KMS-11 (cell line): ENCODE measurements around the gene METTL23.

ENCODE experiments used
- H2AFZ ChIP-seq: fragments of 200-600 bp; sonication (generic); 2 replicates; pipeline ENCODE4 v1.6.1; 2016; ENCODE audit warnings: antibody characterized with exemption, mixed run types, low read depth
- H3K27ac ChIP-seq: fragments of 200-600 bp; sonication (generic); 2 replicates; pipeline ENCODE4 v1.6.1; 2016; ENCODE audit warnings: mild to moderate bottlenecking, mixed run types
- H3K27me3 ChIP-seq: fragments of 200-600 bp; sonication (generic); 2 replicates; pipeline ENCODE4 v1.6.1; 2017; ENCODE audit warnings: mild to moderate bottlenecking, low read depth, mixed run types, moderate library complexity; ENCODE audit not compliant: insufficient read depth
- H3K36me3 ChIP-seq: fragments of 200-600 bp; sonication (generic); 2 replicates; pipeline ENCODE4 v1.6.1; 2017; ENCODE audit warnings: mild to moderate bottlenecking, mixed run types; ENCODE audit not compliant: insufficient read depth
- H3K4me1 ChIP-seq: fragments of 200-600 bp; sonication (generic); 2 replicates; pipeline ENCODE4 v1.6.1; 2016; ENCODE audit warnings: mild to moderate bottlenecking, low read depth, mixed run types; ENCODE audit not compliant: poor library complexity, severe bottlenecking
- H3K4me2 ChIP-seq: fragments of 200-600 bp; sonication (generic); 2 replicates; pipeline ENCODE4 v1.7.0; 2016; ENCODE audit warnings: mild to moderate bottlenecking, mixed run types
- H3K4me3 ChIP-seq: fragments of 200-600 bp; sonication (generic); IDR thresholded peaks from 2 replicates; pipeline ENCODE4 v1.6.1; 2017; ENCODE audit warnings: low read depth, low read length, mixed read lengths; ENCODE audit not compliant: insufficient read depth
- H3K79me2 ChIP-seq: fragments of 200-600 bp; sonication (generic); 2 replicates; pipeline ENCODE4 v1.6.1; 2016; ENCODE audit warnings: low read depth, mixed run types; ENCODE audit not compliant: insufficient read depth
- H3K9ac ChIP-seq: fragments of 200-600 bp; sonication (generic); 2 replicates; pipeline ENCODE4 v1.6.1; 2016; ENCODE audit warnings: mild to moderate bottlenecking, mixed run types
- H4K20me1 ChIP-seq: fragments of 200-600 bp; sonication (generic); 2 replicates; pipeline ENCODE4 v1.6.1; 2016; ENCODE audit warnings: mild to moderate bottlenecking, mixed run types; ENCODE audit not compliant: insufficient read depth
- CTCF ChIP-seq: fragments of 200-600 bp; sonication (generic); conservative IDR thresholded peaks from 2 replicates; pipeline ENCODE4 v1.6.1; 2017; ENCODE audit warnings: low read depth, mild to moderate bottlenecking, antibody characterized with exemption, low read length, moderate library complexity, mixed read lengths

The METTL23 gene

GRCh38 chr17:76755285-76755684 lies 28.6 kb downstream of the METTL23 start:
- no peaks in the 10 kb centered on the region for H3K79me2 ChIP-seq
- H3K27ac ChIP-seq = no peak overlapping the region
- H3K4me1 ChIP-seq = peaks cover 10% of the 10 kb centered on the region
- H3K9ac ChIP-seq = no peak overlapping the region
- H3K36me3 ChIP-seq = no peaks in the 10 kb centered on the region
- H3K27me3 ChIP-seq = no peaks in the 10 kb centered on the region
- no peak overlapping the region for H2AFZ ChIP-seq
- H3K4me3 ChIP-seq = no peak overlapping the region
- TF ChIP-seq CTCF = no peak
- no peak overlapping the region for H3K4me2 ChIP-seq
- H4K20me1 ChIP-seq = no peaks in the 10 kb centered on the region

GRCh38 chr17:76757256-76757655 lies 30.6 kb downstream of the METTL23 start:
- H3K36me3 ChIP-seq = no peaks in the 10 kb centered on the region

GRCh38 chr17:76758570-76758969 lies 31.9 kb downstream of the METTL23 start:
- no peaks in the 10 kb centered on the region for H4K20me1 ChIP-seq
- no peak overlapping the region for H2AFZ ChIP-seq
- H3K9ac ChIP-seq = no peak overlapping the region
- H3K4me1 ChIP-seq = peaks cover 2% of the 10 kb centered on the region
- no peaks in the 10 kb centered on the region for H3K36me3 ChIP-seq
- H3K27me3 ChIP-seq = no peaks in the 10 kb centered on the region
- no peak overlapping the region for H3K4me2 ChIP-seq
- no peak overlapping the region for H3K4me3 ChIP-seq
- no peak overlapping the region for H3K27ac ChIP-seq
- H3K79me2 ChIP-seq = no peaks in the 10 kb centered on the region
- no peak for TF ChIP-seq CTCF

More at GRCh38 chr17:76757256-76757655, 30.6 kb downstream of the METTL23 start:
- H3K4me2 ChIP-seq = no peak overlapping the region
- H3K4me1 ChIP-seq = peaks cover 10% of the 10 kb centered on the region
- no peak overlapping the region for H3K4me3 ChIP-seq
- H2AFZ ChIP-seq = no peak overlapping the region
- no peaks in the 10 kb centered on the region for H3K79me2 ChIP-seq
- no peaks in the 10 kb centered on the region for H4K20me1 ChIP-seq
- no peak for TF ChIP-seq CTCF
- H3K27ac ChIP-seq = no peak overlapping the region
- H3K27me3 ChIP-seq = no peaks in the 10 kb centered on the region
- H3K9ac ChIP-seq = no peak overlapping the region

GRCh38 chr17:76772842-76773525 lies 46.3 kb downstream of the METTL23 start:
- 0 out of 2 replicates have a peak overlapping the region, but pooled peaks have one; percentile 20 for H3K27ac ChIP-seq
- no peak overlapping the region for H3K4me2 ChIP-seq
- H3K79me2 ChIP-seq = no peaks in the 10 kb centered on the region
- H3K4me1 ChIP-seq = peaks cover 24% of the 10 kb centered on the region
- H4K20me1 ChIP-seq = no peaks in the 10 kb centered on the region
- no peak overlapping the region for H3K4me3 ChIP-seq
- no peak overlapping the region for H3K9ac ChIP-seq
- H2AFZ ChIP-seq = no peak overlapping the region
- H3K36me3 ChIP-seq = peaks cover 4% of the 10 kb centered on the region; the same call in 1 of the 2 replicates
- no peaks in the 10 kb centered on the region for H3K27me3 ChIP-seq
- no peak for TF ChIP-seq CTCF
